GM12873 (cell line): ENCODE results near the gene N4BP2L2.

Source experiments
- CTCF ChIP-seq: IDR thresholded peaks from 2 replicates; pipeline ENCODE4 v1.5.1; 2012; ENCODE audit warnings: low read depth, mild to moderate bottlenecking, moderate library complexity, low read length, control low read depth; ENCODE audit not compliant: insufficient read depth; ENCODE audit errors: missing control alignments

The N4BP2L2 gene

GRCh38 chr13:32582281-32582680 is 43.7 kb upstream of the N4BP2L2 start:
- TF ChIP-seq CTCF: no peak

GRCh38 chr13:32581177-32581786 is 42.7 kb upstream of the N4BP2L2 start:
- TF ChIP-seq CTCF: peak; percentile 42

- no peak for TF ChIP-seq CTCF
Observed at GRCh38 chr13:32577032-32577431, 38.4 kb upstream of the N4BP2L2 start.

- TF ChIP-seq CTCF: no peak
Observed at GRCh38 chr13:32555613-32556012, 17.0 kb upstream of the N4BP2L2 start.

GRCh38 chr13:32553720-32554119 is 15.1 kb upstream of the N4BP2L2 start:
- TF ChIP-seq CTCF: no peak

- TF ChIP-seq CTCF: no peak
Observed at GRCh38 chr13:32549788-32550187, 11.2 kb upstream of the N4BP2L2 start.

- TF ChIP-seq CTCF: no peak
Observed at GRCh38 chr13:32548837-32549236, 10.2 kb upstream of the N4BP2L2 start.

GRCh38 chr13:32545083-32545482 is 6.5 kb upstream of the N4BP2L2 start:
- TF ChIP-seq CTCF: no peak
